BE2C (cell line): Measurements from ENCODE around the gene RASL11A. TPM values are rescaled to one million over a fixed set of nuclear protein-coding genes. Genes with fewer than 3 reads are reported as not detected.
"Not testable (repeated sequence)": the region's sequence is repeated elsewhere in the genome, so short reads cannot be mapped to it uniquely, and the experiment has no call there.

Experiments used
- DNase-seq: peaks from one replicate; pipeline ENCODE4 v3.0.0-alpha.2; 2020
- H3K27me3 ChIP-seq: fragments of 250-450 bp; sonication (Bioruptor Pico); 2 replicates; pipeline ENCODE4 v1.5.1; 2020; ENCODE audit warnings: mild to moderate bottlenecking
- H3K36me3 ChIP-seq: fragments of 250-450 bp; sonication (Bioruptor Pico); 2 replicates; pipeline ENCODE4 v1.5.1; 2020; ENCODE audit warnings: mild to moderate bottlenecking
- H3K4me1 ChIP-seq: fragments of 250-450 bp; sonication (Bioruptor Pico); 2 replicates; pipeline ENCODE4 v1.5.1; 2020
- H3K4me3 ChIP-seq: 2 replicates; pipeline ENCODE4 v1.5.1; 2011; ENCODE audit warnings: low read depth, low read length
- H3K9me3 ChIP-seq: fragments of 250-450 bp; sonication (Bioruptor Pico); 2 replicates; pipeline ENCODE4 v1.5.1; 2020
- CTCF ChIP-seq: IDR thresholded peaks from 2 replicates; pipeline ENCODE4 v1.5.1; 2012; ENCODE audit warnings: mild to moderate bottlenecking, low read depth, low read length
- polyA plus RNA-seq: library from polyadenylated mRNA; unstranded; fragments of >200 nt; gene quantifications from one replicate; pipeline ENCODE4 v1.2.1, GENCODE V29; 2012; ENCODE audit warnings: low read depth, missing spikeins; ENCODE audit not compliant: insufficient read length, insufficient read depth

Gene RASL11A, protein sequence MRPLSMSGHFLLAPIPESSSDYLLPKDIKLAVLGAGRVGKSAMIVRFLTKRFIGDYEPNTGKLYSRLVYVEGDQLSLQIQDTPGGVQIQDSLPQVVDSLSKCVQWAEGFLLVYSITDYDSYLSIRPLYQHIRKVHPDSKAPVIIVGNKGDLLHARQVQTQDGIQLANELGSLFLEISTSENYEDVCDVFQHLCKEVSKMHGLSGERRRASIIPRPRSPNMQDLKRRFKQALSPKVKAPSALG
- 4.1 TPM for polyA plus RNA-seq

DNA sequence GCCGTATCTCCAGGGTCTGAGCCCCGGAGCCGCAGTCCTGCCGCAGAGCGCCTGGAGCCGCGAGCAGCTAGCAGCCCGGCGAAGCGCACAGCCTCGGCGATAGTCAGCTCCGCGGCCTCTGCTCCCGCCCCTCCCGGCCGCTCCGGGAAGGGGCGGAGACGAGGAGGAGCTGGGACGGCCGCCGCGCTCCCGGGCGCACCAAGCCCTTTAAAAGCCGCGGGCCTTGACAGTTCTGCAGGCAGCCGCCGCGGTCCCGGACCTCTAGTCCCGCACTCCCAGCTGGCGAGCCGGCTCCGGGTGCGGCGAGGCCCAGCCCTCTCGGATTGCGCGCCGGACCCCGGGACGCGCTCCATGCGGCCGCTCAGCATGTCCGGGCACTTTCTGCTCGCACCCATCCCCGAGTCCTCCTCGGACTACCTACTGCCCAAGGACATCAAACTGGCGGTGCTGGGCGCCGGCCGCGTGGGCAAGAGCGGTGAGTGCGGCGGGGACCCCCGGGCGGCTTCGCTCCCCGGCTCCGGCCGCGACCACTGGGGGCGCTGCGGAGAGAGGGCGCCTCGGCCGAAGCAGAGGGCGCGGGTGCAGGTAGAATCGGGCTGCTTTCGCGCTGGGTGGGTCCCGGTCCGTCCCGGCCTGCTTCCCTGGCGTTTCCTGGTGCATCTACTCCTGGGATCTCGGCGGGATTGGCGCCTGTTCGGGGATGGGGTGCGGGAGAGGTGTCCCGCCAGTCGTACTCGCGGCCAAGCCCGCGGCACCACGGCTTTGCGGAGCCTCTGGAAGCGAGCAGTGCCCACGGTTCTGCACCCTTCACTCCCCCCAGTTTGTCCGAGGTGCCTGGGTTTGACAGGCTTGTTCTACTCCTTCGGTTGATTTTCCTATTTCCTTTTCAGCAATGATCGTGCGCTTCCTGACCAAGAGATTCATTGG is at the start of gene RASL11A:
Gene RASL11A (plus strand): TSS at position 237 of the 927 bp plus-strand sequence. CDS start 115 bp downstream, at position 352.
- H3K4me3 ChIP-seq, result peak within 1 kb of the TSS; percentile 78
- peak; percentile 86 for DNase-seq

DNA sequence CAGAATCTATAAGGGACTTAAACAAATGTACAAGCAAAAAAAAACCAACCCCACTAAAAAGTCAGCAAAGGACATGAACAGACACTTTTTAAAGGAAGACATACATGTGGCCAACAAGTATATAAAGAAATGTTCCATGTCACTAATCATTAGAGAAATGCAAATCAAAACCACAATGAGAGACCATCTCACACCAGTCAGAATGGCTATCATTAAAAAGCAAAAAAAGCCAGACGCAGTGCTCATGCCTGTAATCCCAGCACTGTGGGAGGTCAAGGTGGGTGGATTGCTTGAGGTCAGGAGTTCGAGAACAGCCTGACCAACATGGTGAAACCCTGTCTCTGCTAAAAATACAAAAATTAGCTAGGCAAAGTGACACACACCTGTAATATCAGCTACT is 48.5 kb upstream of the RASL11A start:
- H3K36me3 ChIP-seq, H3K4me3 ChIP-seq, DNase-seq, H3K9me3 ChIP-seq, H3K27me3 ChIP-seq, H3K4me1 ChIP-seq: not testable (repeated sequence)

More for the DNA sequence above, at the start of gene RASL11A:
- TF ChIP-seq CTCF, result peak; percentile 68
- Histone ChIP-seq H3K9me3 (no peaks in the 10 kb centered on the region), H3K27me3 (no peaks in the 10 kb centered on the region), H3K4me1 (no peaks in the 10 kb centered on the region), H3K36me3 (no peaks in the 10 kb centered on the region)

DNA sequence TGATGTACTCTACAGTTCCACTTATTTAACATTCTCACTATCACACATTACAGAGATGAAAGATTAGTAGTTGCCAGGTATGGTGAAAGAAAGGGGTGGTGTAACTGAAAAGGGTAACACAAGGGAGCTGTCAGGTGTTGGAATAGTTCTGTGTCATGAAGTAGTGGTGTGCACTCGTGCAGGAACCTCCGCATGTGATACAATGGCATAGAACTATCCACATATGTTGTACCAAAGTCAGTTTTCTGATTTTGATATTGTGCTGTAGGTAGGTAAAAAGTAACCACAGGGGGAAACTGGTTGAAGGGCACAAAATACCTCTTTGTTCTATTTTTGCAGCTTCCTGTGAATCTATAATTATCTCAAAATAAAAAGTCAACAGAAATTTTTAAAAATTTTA is 43.6 kb upstream of the RASL11A start:
- Histone ChIP-seq H3K4me3 (no peak overlapping the region), H3K4me1 (no peaks in the 10 kb centered on the region), H3K36me3 (no peaks in the 10 kb centered on the region), H3K27me3 (peaks cover 47% of the 10 kb centered on the region), H3K9me3 (no peaks in the 10 kb centered on the region; the same call in 1 of the 2 replicates)
- no peak for TF ChIP-seq CTCF
- DNase-seq, result no peak

DNA sequence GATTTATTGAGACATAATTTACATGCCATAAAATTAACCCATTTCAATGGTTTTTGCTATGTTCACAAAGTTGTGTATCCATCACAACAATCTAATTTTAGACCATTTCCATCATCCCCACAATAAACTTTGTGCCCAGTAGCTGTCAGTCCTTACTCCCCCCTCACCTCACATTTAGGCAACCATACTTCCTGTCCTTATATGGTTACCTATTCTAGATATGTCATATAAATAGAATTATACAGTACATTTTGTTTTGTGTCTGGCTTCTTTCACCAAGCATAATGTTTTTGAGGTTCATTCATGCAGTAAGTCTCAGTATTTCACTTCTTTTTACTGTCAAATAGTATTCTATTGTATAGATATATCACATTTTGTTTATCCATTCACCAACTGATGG is 42.5 kb upstream of the RASL11A start:
- Histone ChIP-seq H3K9me3 (peaks cover 3% of the 10 kb centered on the region; the same call in 1 of the 2 replicates), H3K4me3 (no peak overlapping the region), H3K4me1 (no peaks in the 10 kb centered on the region), H3K36me3 (no peaks in the 10 kb centered on the region), H3K27me3 (peaks cover 49% of the 10 kb centered on the region)
- no peak for TF ChIP-seq CTCF
- no peak for DNase-seq

DNA sequence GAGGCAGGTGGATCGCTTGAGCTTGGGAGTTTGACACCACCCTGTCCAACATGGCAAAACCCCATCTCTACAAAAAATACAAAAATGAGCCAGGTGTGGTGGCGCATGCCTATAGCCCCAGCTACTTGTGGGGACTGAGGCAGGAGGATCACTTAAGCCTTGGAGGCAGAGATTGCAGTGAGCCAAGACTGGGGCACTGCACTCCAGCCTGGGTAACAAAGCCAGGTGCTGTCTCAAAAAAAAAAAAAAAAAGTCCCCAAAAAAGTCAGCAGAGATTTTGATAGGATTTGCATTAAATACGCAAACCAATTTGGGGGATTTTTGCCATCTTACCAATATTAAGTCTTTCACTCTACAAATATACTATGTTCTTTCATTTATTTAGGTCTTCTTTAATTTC is 41.0 kb upstream of the RASL11A start:
- Histone ChIP-seq H3K36me3 (no peaks in the 10 kb centered on the region), H3K9me3 (peaks cover 3% of the 10 kb centered on the region; the same call in 1 of the 2 replicates), H3K4me1 (no peaks in the 10 kb centered on the region), H3K27me3 (peaks cover 56% of the 10 kb centered on the region), H3K4me3 (no peak overlapping the region)
- DNase-seq, result no peak
- TF ChIP-seq CTCF, result no peak

DNA sequence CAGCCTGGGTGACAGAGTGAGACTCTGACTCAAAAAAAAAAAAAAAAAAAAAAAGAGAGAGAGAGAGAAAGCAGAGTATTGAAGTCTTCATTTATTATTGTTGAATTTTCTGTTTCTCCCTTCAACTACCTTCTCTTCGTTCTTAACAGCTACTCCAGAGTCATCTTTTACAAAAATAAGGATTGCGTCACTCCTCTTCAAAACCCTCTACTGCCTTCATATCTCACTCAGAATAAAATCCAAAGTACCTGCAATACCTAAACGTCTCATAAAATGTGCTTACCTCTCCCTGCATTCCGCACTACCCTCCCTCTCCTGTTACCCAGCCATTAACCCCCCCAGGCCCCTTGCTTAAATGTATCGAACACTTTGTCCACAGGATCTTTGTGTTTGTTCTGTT is 36.7 kb upstream of the RASL11A start:
- Histone ChIP-seq H3K9me3 (0 out of 2 replicates have a peak, but pooled peaks cover 3% of the 10 kb centered on the region), H3K4me1 (no peaks in the 10 kb centered on the region), H3K27me3 (peaks cover 71% of the 10 kb centered on the region), H3K4me3 (no peak overlapping the region), H3K36me3 (no peaks in the 10 kb centered on the region)
- DNase-seq, result no peak
- no peak for TF ChIP-seq CTCF
